Measurements from ENCODE around the gene NPR2. TPM values are rescaled to one million over a fixed set of nuclear protein-coding genes. Genes with fewer than 3 reads are reported as not detected.

The NPR2 gene
- polyA plus RNA-seq, 1 donor (not counting 4 experiments of a cell fraction or from before 2014, with no cell fraction given): 5.0 TPM

- no peak for DNase-seq (ENCODE audit: low read depth, low spot score)
- Histone ChIP-seq H3K79me2 (ENCODE audit: control insufficient read depth, insufficient read depth, low read length) (peaks cover 1% of the 10 kb centered on the region), H4K20me1 (ENCODE audit: control insufficient read depth, extremely low read depth, insufficient read depth, low read length) (no peaks in the 10 kb centered on the region), H3K27me3 (ENCODE audit: control insufficient read depth, extremely low read depth, insufficient read depth, low read length) (no peaks in the 10 kb centered on the region), H3K9me3 (ENCODE audit: control insufficient read depth, low read depth, low read length) (no peaks in the 10 kb centered on the region), H3K9ac (ENCODE audit: control insufficient read depth, extremely low read depth, insufficient read depth, low read length) (no peak overlapping the region), H3K9me1 (ENCODE audit: control insufficient read depth, extremely low read depth, insufficient read depth, low read length) (no peaks in the 10 kb centered on the region), H3K4me2 (ENCODE audit: control insufficient read depth, extremely low read depth, insufficient read depth, low read depth, low read length) (no peak overlapping the region), H3K4me3 (ENCODE audit: control insufficient read depth in 2 of 3, extremely low read depth in 1 of 3, insufficient read depth in 2 of 3, low read depth in 1 of 3, low read length in 3 of 3) (no peak overlapping the region), H3K27ac (ENCODE audit: control insufficient read depth, insufficient read depth, low read length) (no peak overlapping the region), H3K4me1 (ENCODE audit: control insufficient read depth, extremely low read depth, insufficient read depth, low read length) (no peaks in the 10 kb centered on the region), H3K36me3 (ENCODE audit: control insufficient read depth in 2 of 2, extremely low read depth in 1 of 2, insufficient read depth in 2 of 2, low read length in 2 of 2) (no peaks in the 10 kb centered on the region), H2AFZ (ENCODE audit: control insufficient read depth, low read length) (no peak overlapping the region)
- FAIRE-seq: no peak
- TF ChIP-seq EZH2 (IDR thresholded peaks at IDR 0.05; ENCODE audit: low read length): no peak
- TF ChIP-seq, protein P1, sequence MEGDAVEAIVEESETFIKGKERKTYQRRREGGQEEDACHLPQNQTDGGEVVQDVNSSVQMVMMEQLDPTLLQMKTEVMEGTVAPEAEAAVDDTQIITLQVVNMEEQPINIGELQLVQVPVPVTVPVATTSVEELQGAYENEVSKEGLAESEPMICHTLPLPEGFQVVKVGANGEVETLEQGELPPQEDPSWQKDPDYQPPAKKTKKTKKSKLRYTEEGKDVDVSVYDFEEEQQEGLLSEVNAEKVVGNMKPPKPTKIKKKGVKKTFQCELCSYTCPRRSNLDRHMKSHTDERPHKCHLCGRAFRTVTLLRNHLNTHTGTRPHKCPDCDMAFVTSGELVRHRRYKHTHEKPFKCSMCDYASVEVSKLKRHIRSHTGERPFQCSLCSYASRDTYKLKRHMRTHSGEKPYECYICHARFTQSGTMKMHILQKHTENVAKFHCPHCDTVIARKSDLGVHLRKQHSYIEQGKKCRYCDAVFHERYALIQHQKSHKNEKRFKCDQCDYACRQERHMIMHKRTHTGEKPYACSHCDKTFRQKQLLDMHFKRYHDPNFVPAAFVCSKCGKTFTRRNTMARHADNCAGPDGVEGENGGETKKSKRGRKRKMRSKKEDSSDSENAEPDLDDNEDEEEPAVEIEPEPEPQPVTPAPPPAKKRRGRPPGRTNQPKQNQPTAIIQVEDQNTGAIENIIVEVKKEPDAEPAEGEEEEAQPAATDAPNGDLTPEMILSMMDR (optimal IDR thresholded peaks at IDR 0.05 in 1 of 3, IDR thresholded peaks at IDR 0.05 in 1 of 3, conservative IDR thresholded peaks at IDR 0.05 in 1 of 3; ENCODE audit: extremely low read depth in 1 of 3, insufficient read depth in 2 of 3, low read length in 3 of 3): no peak
- dilution Hi-C loops (cut with MboI; ENCODE audit: extremely low pct_ligation_motif_present, low sequenced_read_pairs): no loop called here
Observed at GRCh38 chr9:35763803-35764202, 27.6 kb upstream of the NPR2 start.

- Histone ChIP-seq H2AFZ (ENCODE audit: control insufficient read depth, low read length) (no peak overlapping the region), H3K9me3 (ENCODE audit: control insufficient read depth, low read depth, low read length) (no peaks in the 10 kb centered on the region), H3K4me3 (ENCODE audit: control insufficient read depth in 2 of 3, extremely low read depth in 1 of 3, insufficient read depth in 2 of 3, low read depth in 1 of 3, low read length in 3 of 3) (no peak overlapping the region), H3K27ac (ENCODE audit: control insufficient read depth, insufficient read depth, low read length) (no peak overlapping the region), H3K27me3 (ENCODE audit: control insufficient read depth, extremely low read depth, insufficient read depth, low read length) (no peaks in the 10 kb centered on the region), H3K79me2 (ENCODE audit: control insufficient read depth, insufficient read depth, low read length) (no peaks in the 10 kb centered on the region), H3K9ac (ENCODE audit: control insufficient read depth, extremely low read depth, insufficient read depth, low read length) (no peak overlapping the region), H3K36me3 (ENCODE audit: control insufficient read depth in 2 of 2, extremely low read depth in 1 of 2, insufficient read depth in 2 of 2, low read length in 2 of 2) (no peaks in the 10 kb centered on the region), H4K20me1 (ENCODE audit: control insufficient read depth, extremely low read depth, insufficient read depth, low read length) (no peaks in the 10 kb centered on the region), H3K4me2 (ENCODE audit: control insufficient read depth, extremely low read depth, insufficient read depth, low read depth, low read length) (no peak overlapping the region), H3K4me1 (ENCODE audit: control insufficient read depth, extremely low read depth, insufficient read depth, low read length) (peaks cover 8% of the 10 kb centered on the region), H3K9me1 (ENCODE audit: control insufficient read depth, extremely low read depth, insufficient read depth, low read length) (no peaks in the 10 kb centered on the region)
- FAIRE-seq (no peak), DNase-seq (ENCODE audit: low read depth, low spot score) (no peak)
- TF ChIP-seq EZH2 (IDR thresholded peaks at IDR 0.05; ENCODE audit: low read length): no peak
- TF ChIP-seq, protein P1 (optimal IDR thresholded peaks at IDR 0.05 in 1 of 3, IDR thresholded peaks at IDR 0.05 in 1 of 3, conservative IDR thresholded peaks at IDR 0.05 in 1 of 3; ENCODE audit: extremely low read depth in 1 of 3, insufficient read depth in 2 of 3, low read length in 3 of 3): no peak
- dilution Hi-C loops (cut with MboI; ENCODE audit: extremely low pct_ligation_motif_present, low sequenced_read_pairs): no loop called here
Observed at GRCh38 chr9:35766997-35767396, 24.4 kb upstream of the NPR2 start.

Data from keratinocyte (primary cell).